HG02943 (cell line): ENCODE results near the gene CDCP1.

Experiments used
- ATAC-seq: cut with Tn5 transposase; IDR thresholded peaks from one replicate; pipeline ENCODE4 v1.9.1; 2021; ENCODE audit warnings: mild to moderate bottlenecking, low read depth, moderate library complexity; ENCODE audit not compliant: unreplicated experiment

Gene CDCP1

GRCh38 chr3:45116350-45116749 lies 29.8 kb downstream of the CDCP1 start:
- no peak for ATAC-seq

DNA sequence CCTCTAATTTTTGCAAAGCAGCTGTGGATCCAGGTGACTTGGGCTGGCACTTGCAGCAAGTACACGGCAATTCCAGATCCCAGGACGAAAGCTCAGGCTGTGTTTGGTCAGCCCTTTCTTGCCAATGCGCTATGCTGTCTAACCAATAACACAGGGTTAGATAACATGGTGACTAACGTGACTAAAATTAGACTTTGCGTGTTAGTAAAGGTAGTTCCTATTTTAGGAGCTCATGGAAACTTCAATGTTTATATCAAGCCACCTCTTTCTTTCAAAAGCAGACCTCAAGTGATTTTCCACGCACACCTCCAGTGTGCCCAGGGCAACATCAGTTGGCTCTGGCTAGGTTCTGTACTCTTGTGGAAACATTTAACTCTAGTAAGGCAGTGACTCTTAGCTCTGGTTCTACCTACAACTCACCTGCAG lies 32.5 kb downstream of the CDCP1 start:
- ATAC-seq, result no peak

DNA sequence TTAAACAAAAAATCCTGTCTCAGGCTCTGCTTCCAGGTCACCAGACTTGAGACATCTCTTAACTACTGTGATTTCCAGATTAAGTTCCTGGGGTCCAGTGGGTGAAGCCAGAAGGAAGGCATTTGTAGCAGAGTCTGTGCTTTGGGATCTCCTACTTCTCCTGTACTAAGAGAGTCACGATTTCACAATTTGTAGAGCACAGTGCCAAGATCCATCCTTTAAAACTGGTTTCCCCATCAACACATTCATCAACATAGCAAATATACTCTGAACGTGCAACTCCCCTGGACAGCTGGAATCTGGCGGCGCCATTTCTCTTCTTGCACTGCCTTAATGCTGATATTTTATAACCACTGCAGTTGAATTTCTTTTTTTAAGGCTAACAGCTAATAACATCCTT lies 33.2 kb downstream of the CDCP1 start:
- ATAC-seq, result no peak

DNA sequence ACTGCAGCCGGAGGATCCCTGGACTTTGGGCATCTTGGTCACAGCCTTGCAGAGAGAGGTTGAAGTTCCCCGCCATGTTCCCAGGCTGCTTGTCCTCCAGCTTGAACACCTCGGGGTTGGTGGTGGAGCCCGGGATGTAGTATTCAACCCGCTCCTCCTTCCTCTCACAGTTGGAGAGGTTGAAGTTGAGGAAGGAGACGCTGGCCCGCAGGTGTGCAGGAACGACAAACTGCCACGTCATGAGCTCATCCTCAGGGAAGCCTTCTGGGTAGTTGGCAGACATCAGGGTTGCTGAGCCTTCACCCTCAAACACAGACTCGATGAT lies 35.7 kb downstream of the CDCP1 start:
- ATAC-seq, result no peak

- no peak for ATAC-seq
These were observed 36.2 kb downstream of the CDCP1 start for GRCh38 chr3:45109771-45110508.

- ATAC-seq, result no peak
These were observed 39.3 kb downstream of the CDCP1 start for GRCh38 chr3:45106874-45107273.

- ATAC-seq, result no peak
These were observed 40.1 kb downstream of the CDCP1 start for GRCh38 chr3:45105855-45106671.

- ATAC-seq, result no peak
These were observed 41.2 kb downstream of the CDCP1 start for GRCh38 chr3:45104715-45105711.

DNA sequence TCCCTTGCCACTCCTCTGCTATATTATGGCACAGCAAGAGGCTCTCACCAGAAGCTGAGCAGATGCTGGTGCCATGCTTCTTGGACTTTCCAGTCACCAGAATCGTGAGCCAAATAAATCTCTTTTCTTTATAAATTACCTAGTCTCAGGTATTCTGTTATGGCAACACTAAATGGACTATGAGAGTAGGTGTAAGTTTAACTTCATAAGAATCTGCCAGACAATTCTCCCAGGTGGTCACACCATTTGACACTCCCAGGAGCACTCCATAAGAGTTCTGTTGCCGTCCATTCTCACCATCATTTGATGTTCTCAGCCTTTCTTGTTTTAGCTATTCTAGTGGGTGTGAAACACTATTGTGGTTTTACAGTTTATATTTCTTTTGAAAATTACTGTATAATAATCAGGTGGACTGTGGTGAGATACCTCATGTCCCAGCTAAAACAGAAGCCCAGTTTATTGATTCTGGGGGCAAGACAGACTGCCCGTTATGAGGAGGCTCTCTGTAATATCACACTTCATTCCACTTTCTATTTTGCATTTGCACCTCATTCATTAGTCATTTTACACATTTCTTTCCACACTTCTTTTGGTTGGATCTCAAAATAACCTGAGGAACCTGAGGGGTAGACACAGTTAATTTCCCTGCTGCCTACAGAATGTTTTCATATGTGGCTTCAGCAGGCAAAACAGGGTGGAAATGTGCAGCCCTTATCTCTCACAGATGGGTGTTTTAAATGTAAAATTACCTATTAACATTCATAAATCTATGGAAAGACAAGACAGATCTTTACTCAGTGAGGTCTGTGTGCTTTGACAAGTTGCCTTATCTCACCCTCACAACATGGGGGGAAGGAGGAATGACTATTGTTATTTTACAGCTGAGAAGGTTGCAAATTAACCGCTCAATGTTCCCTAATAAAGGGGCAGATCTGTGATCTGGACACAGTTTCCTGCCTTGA lies 42.1 kb downstream of the CDCP1 start:
- ATAC-seq, result no peak

DNA sequence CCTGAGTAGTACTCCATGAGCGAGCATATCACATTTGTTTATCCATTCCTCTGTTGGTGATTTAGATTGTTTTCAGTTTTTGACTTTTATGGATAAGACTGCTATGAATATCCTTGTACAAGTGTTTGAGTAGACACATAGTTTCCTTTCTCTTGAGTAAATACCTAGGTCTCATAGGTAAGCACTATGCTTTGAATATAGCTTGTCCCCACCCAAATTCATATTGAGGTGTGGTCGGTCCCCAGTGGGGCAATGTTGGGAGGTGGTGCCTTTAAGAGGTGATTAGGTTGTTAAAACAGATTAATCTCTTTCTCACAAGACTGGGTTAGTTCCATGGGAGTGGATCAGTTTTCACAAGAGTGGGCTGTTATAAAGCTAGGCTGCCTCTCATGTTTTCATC lies 42.8 kb downstream of the CDCP1 start:
- ATAC-seq, result no peak

DNA sequence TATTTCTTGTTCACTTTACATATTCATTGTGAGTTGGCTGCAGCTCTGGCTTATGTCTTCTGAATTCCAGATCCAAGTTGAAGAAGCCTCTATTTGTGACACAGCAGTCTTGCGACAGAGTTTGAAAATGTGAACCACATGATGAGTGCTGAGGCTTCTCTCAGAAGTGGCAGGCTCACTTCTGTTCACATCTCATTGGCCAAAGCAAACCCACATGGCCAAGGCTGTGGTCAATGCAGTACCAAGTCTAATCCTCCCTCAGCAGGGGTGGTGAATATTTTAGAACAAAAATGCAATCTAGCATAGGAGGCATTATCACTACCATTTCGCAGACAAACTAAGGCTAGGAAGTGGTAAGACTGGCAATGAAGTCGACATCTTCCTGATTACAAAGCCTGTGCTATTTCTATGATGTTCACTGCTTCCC lies 45.2 kb downstream of the CDCP1 start:
- no peak for ATAC-seq

DNA sequence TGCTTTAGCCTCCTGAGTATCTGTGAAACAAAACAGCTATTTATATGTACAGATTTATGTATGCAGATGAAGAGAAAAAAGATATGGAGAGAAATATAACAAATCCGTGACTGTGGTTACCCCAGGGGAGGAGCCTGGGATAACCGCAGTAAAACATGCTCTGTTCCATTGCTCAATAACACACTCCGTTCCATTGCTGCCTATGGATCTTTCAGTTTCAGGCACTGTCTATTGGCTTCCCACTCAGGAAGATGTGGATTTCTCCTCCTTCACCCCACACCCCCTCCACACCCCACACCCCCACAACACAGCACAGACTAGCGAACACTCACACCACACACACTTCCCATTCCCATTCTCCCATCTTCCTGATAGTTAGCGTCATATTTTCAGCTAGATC lies 47.9 kb downstream of the CDCP1 start:
- no peak for ATAC-seq

- ATAC-seq, result no peak
These were observed 48.8 kb downstream of the CDCP1 start for GRCh38 chr3:45097296-45097883.

- no peak for ATAC-seq
These were observed 50.2 kb downstream of the CDCP1 start for GRCh38 chr3:45095916-45096526.

DNA sequence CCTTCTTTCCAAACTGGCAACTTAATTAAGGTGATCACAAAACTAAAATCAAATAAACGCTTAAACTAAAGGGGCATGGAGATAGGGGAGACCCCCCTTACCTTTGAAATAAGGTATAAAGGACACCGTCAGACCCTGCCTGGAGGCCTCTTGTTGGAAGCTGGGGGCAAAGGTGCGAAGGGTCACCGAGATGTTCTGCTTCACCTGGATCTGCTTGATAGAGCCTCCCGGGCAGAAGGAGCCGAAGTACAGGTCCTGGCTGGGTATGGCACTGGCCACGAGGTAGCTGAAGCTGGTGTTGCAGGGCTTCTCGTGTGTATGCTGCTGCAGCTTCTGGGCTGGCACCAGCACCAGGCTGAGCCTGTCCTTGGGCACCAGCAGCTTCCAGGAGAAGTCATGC lies 53.0 kb downstream of the CDCP1 start:
- no peak for ATAC-seq

DNA sequence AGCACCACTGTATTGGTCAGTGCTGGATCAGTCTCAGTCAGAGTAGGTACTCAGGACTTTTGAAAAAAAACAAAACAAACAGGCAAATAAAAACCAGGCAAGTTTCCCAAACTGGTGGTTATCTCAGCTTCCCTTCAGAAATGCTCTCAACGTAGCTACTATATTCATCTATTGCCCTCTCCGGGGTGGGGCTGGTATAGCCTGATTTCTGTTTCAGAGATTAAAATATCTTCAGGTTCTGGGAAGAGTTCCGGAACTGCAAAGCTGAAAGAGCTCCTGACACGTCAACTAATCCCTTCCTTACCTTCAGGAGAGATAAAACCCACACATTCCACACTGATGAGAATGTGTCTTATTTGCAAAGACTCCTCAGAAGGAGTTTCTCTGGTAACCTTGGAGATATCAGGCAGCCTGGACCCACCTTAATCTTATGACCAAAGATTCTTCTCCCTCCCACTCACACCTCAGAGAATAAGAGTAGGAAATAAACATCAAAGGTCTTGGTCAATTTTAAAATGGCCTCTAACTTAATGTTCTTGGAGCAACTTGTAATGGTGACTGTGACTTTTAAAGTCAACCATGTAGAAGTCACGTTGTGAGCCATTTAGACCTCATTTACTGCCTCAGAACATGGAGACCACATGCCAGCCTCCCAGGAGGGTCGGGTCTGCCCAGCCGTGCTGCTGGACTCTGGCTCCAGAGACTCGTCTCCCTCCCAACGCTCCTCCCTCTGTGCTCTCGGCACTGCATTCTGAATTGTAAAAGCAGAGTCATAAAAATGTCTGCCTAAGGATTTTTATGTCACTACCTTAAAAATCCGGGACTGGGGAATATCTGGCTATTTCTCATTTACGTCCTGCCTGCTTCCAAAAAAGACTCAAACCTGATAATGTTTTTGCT lies 53.8 kb downstream of the CDCP1 start:
- ATAC-seq, result no peak

DNA sequence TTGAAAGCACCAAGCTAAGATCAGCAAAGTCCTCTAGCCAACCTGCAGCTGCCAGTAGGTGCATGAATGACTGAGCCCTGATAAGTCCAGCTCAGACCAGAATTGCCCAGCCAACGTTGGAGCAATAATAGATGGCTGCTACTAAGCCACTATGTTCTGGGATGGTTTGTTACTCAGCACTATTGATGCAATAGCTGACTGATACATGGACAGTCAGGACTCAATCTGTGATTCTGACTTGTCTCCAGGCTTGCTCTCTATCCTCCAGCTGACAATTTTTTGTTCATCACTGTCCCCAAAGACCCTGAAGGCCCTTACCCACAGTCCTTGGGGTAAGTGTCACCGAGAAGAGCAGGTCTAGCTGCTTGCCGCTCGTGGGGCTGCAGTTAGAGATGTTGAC lies 55.3 kb downstream of the CDCP1 start:
- no peak for ATAC-seq
